ENCODE data around the gene PRELID1. TPM values are rescaled to one million over a fixed set of nuclear protein-coding genes. Genes with fewer than 3 reads are reported as not detected.

Gene PRELID1
- total RNA-seq, 1 experiment from 2014 or later = 275 TPM

DNA sequence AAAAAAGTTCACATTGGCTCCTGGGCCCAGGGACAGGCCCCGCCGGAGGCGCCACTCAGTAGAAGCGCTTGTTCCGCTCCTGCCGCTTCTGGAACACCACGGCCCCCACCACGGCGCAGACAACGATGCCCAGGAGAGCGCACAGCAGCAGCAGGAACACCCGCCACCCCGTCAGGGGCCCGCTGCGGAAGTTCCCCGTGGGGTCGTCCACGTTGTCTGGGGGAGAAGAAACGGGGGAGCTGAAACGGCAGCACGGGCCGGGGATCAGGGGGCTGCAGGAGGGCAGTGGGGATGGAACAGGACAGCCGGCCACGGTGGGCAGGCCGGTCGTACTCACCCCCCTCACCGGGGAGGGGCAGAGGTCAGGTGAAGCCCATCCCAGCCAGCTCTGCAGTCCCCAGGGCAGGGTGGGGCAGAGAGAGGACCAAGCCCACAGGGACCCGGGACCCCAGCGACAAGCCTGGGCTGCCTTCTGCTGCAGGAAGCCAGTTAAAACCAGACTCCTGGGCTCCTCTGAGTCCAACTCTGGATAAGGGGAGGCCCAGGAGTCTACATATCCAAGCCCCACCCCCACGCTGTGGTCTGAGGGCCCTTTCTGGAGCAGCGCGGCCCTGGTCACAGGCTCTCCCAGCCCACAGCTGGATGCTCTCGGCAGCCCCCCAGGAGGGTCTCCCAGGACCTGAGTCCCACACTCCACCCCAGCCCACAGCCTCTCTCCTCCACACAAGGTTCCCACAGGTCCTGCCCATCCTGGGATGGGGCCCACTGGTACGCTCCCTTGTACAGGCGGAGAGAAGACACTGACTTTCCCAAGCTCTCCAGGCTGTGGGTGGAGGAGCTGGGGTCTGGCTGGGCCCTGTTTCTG, 28.7 kb downstream of the PRELID1 start:
- intact Hi-C loops (cut with micrococcal nuclease; ENCODE audit: unreplicated experiment) = no loop called here

DNA sequence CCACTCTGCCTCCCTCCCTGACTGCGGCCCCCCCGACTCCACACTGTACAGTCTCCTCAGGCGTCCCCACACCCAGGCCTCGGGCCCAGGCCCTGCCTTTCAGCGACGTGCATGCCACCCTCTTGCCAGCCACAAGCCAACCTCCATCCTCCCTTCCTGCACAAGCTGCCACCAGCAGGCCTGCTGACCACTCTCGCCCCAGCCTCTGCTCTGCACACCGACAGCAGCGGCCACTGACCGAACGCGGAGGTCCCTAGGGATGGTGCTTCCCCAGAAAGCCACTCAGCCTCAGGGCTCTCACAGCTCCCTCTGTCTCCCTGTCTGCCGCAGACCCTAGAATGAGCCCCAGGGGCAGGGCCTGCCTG, 29.3 kb downstream of the PRELID1 start:
- H3K9me3 ChIP-seq (ENCODE audit: control insufficient read depth, insufficient read depth, low read depth, low read length) = no peaks in the 10 kb centered on the region
- H3K36me3 ChIP-seq (ENCODE audit: control insufficient read depth, insufficient read depth, low read length) = peaks cover 10% of the 10 kb centered on the region
- no TSS peak for BruUV-seq (replicated peaks)
- ATAC-seq = no peak
- no peaks in the 10 kb centered on the region for H3K4me1 ChIP-seq (ENCODE audit: control insufficient read depth, insufficient read depth, low read length)
- in situ Hi-C loops (cut with HindIII; ENCODE audit: low pct_unique_long_range_greater_than_20kb, low sequenced_read_pairs) = no loop called here
- POLR2A ChIA-PET = interaction anchor here (0.6 kb wide), 1 partner anchor 50 kb away, joined by 3 read pairs; no protein-coding TSS in a partner anchor
- DNase-seq (ENCODE audit: low read depth, low spot score) = no peak
- no peaks in the 10 kb centered on the region for H3K27me3 ChIP-seq (ENCODE audit: control insufficient read depth, insufficient read depth, low read length)
- no peak overlapping the region for H3K27ac ChIP-seq (ENCODE audit: low read length)
- CTCF ChIA-PET = interaction anchor here (1.4 kb wide), 1 partner anchor 15 kb away, joined by 4 read pairs; no protein-coding TSS in a partner anchor
- TF ChIP-seq, protein P1, sequence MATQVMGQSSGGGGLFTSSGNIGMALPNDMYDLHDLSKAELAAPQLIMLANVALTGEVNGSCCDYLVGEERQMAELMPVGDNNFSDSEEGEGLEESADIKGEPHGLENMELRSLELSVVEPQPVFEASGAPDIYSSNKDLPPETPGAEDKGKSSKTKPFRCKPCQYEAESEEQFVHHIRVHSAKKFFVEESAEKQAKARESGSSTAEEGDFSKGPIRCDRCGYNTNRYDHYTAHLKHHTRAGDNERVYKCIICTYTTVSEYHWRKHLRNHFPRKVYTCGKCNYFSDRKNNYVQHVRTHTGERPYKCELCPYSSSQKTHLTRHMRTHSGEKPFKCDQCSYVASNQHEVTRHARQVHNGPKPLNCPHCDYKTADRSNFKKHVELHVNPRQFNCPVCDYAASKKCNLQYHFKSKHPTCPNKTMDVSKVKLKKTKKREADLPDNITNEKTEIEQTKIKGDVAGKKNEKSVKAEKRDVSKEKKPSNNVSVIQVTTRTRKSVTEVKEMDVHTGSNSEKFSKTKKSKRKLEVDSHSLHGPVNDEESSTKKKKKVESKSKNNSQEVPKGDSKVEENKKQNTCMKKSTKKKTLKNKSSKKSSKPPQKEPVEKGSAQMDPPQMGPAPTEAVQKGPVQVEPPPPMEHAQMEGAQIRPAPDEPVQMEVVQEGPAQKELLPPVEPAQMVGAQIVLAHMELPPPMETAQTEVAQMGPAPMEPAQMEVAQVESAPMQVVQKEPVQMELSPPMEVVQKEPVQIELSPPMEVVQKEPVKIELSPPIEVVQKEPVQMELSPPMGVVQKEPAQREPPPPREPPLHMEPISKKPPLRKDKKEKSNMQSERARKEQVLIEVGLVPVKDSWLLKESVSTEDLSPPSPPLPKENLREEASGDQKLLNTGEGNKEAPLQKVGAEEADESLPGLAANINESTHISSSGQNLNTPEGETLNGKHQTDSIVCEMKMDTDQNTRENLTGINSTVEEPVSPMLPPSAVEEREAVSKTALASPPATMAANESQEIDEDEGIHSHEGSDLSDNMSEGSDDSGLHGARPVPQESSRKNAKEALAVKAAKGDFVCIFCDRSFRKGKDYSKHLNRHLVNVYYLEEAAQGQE (IDR thresholded peaks at IDR 0.05; ENCODE audit: insufficient read depth in 1 of 2, low read depth in 2 of 2, low read length in 1 of 2) = no peak
- TF ChIP-seq SIN3A (IDR thresholded peaks at IDR 0.05; ENCODE audit: borderline replicate concordance, insufficient read depth, low read depth, low read length) (no peak), POLR2AphosphoS5 (IDR thresholded peaks at IDR 0.05; ENCODE audit: low read depth, low read length) (no peak), TCF7L2 (IDR thresholded peaks at IDR 0.05; ENCODE audit: low read depth, low read length) (no peak), CTCF (IDR thresholded peaks at IDR 0.05) (no peak)
- intact Hi-C loops (cut with micrococcal nuclease; ENCODE audit: unreplicated experiment) = no loop called here
- H3K4me3 ChIP-seq (ENCODE audit: low read depth in 2 of 2, low read length in 2 of 2) = no peak overlapping the region

More for the DNA sequence above, 28.7 kb downstream of the PRELID1 start:
- Histone ChIP-seq H3K27ac (ENCODE audit: low read length) (no peak overlapping the region), H3K27me3 (ENCODE audit: control insufficient read depth, insufficient read depth, low read length) (no peaks in the 10 kb centered on the region), H3K4me3 (ENCODE audit: low read depth in 2 of 2, low read length in 2 of 2) (no peak overlapping the region), H3K4me1 (ENCODE audit: control insufficient read depth, insufficient read depth, low read length) (no peaks in the 10 kb centered on the region), H3K9me3 (ENCODE audit: control insufficient read depth, insufficient read depth, low read depth, low read length) (no peaks in the 10 kb centered on the region), H3K36me3 (ENCODE audit: control insufficient read depth, insufficient read depth, low read length) (peaks cover 10% of the 10 kb centered on the region)
- in situ Hi-C loops (cut with HindIII; ENCODE audit: low pct_unique_long_range_greater_than_20kb, low sequenced_read_pairs) = no loop called here
- TF ChIP-seq TCF7L2 (IDR thresholded peaks at IDR 0.05; ENCODE audit: low read depth, low read length) (no peak), SIN3A (IDR thresholded peaks at IDR 0.05; ENCODE audit: borderline replicate concordance, insufficient read depth, low read depth, low read length) (no peak), POLR2AphosphoS5 (IDR thresholded peaks at IDR 0.05; ENCODE audit: low read depth, low read length) (no peak), CTCF (IDR thresholded peaks at IDR 0.05) (no peak)
- TF ChIP-seq, protein P1 (IDR thresholded peaks at IDR 0.05; ENCODE audit: insufficient read depth in 1 of 2, low read depth in 2 of 2, low read length in 1 of 2) = no peak
- DNase-seq (ENCODE audit: low read depth, low spot score) (no peak), ATAC-seq (no peak)
- ChIA-PET CTCF (interaction anchor here (1.4 kb wide), 1 partner anchor 14 kb away, joined by 4 read pairs; no protein-coding TSS in a partner anchor), POLR2A (no interaction called here)
- BruUV-seq (replicated peaks) = no TSS peak

All from Panc1 (cell line).